ENCODE results near the gene EN1. TPM values are rescaled to one million over a fixed set of nuclear protein-coding genes. Genes with fewer than 3 reads are reported as not detected.

Gene EN1
- total RNA-seq, 1 experiment from 2014 or later, result not detected

- H3K9me3 Mint-ChIP-seq, result no peaks in the 10 kb centered on the region
- DNase-seq (ENCODE audit: low spot score), result no peak
- H3K27me3 Mint-ChIP-seq (ENCODE audit: low read depth), result peaks cover 15% of the 10 kb centered on the region
- ChIA-PET POLR2A (no interaction called here), CTCF (interaction anchor here (3.4 kb wide), 1 partner anchor 39 kb away, joined by 15 read pairs; no protein-coding TSS in a partner anchor)
- TF ChIP-seq EMX1 (CRISPR knock-in tag; IDR thresholded peaks at IDR 0.05), result no peak
- ATAC-seq, result no peak
- H3K4me3 Mint-ChIP-seq, result no peak overlapping the region
- no peaks in the 10 kb centered on the region for H3K36me3 Mint-ChIP-seq
- peaks cover 39% of the 10 kb centered on the region for H3K4me1 Mint-ChIP-seq
- H3K27ac Mint-ChIP-seq, result no peak overlapping the region
Measured at GRCh38 chr2:118815731-118816130, 31.7 kb downstream of the EN1 start.

DNA sequence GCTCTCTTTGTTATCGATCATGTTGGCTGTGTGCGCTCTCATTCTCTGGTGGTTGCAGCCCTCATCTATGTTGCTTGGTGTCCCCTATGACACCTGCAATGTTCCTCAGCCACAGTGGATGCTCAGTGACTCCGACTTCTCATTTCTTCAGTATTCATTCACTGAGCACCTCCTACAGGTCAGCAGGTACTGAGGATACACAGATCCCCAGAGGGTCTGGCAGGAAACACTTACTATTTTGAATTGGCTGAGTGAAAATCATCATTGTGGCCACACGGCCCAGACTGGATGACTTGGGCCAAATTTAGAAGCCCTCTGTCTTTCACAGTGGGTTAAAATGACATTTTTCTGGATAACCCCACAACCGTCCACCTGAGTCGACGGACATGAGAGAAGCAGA is 32.1 kb downstream of the EN1 start:
- Mint-ChIP-seq H3K9me3 (no peaks in the 10 kb centered on the region), H3K4me3 (no peak overlapping the region), H3K27ac (no peak overlapping the region), H3K4me1 (peaks cover 36% of the 10 kb centered on the region), H3K27me3 (ENCODE audit: low read depth) (peaks cover 15% of the 10 kb centered on the region), H3K36me3 (no peaks in the 10 kb centered on the region)
- TF ChIP-seq, protein P1, sequence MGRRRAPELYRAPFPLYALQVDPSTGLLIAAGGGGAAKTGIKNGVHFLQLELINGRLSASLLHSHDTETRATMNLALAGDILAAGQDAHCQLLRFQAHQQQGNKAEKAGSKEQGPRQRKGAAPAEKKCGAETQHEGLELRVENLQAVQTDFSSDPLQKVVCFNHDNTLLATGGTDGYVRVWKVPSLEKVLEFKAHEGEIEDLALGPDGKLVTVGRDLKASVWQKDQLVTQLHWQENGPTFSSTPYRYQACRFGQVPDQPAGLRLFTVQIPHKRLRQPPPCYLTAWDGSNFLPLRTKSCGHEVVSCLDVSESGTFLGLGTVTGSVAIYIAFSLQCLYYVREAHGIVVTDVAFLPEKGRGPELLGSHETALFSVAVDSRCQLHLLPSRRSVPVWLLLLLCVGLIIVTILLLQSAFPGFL (CRISPR knock-in tag; IDR thresholded peaks at IDR 0.05; ENCODE audit: borderline replicate concordance), result no peak
- TF ChIP-seq ZNF138 (CRISPR knock-in tag; conservative IDR thresholded peaks at IDR 0.05), result no peak
- no peak for TF ChIP-seq FOXJ3 (CRISPR knock-in tag; IDR thresholded peaks at IDR 0.05; ENCODE audit: borderline replicate concordance)
- TF ChIP-seq ESRRA (CRISPR knock-in tag; IDR thresholded peaks at IDR 0.05; ENCODE audit: borderline replicate concordance), result no peak
- no peak for TF ChIP-seq TP53 (CRISPR knock-in tag; IDR thresholded peaks at IDR 0.05)
- TF ChIP-seq JUN (CRISPR knock-in tag; IDR thresholded peaks at IDR 0.05), result no peak
- TF ChIP-seq MLX (CRISPR knock-in tag; IDR thresholded peaks at IDR 0.05), result no peak
- CTCF ChIA-PET, result interaction anchor here (3.4 kb wide), 1 partner anchor 40 kb away, joined by 15 read pairs; no protein-coding TSS in a partner anchor
- no peak for DNase-seq (ENCODE audit: low spot score)
- POLR2A ChIA-PET, result no interaction called here
- ATAC-seq, result no peak

DNA sequence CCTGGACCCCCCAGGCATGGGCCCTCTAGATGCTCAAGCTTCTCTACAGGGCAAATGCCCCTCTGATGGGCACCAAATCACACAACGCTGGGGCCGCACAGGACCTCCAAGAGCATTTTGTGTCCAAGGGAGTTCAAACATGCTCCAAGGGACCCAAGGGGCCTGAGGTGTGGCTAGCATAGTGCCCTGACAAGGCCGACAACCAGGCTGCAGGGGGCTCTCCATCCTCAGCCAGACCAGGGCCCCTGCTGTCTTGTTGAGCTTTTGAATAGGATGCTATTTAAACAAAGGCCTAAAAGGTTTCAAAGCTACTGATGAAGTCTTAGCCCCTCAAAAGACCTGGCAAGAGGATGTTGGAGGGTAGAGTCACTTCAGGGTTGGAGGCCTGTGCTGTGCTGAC is 33.1 kb downstream of the EN1 start:
- no peaks in the 10 kb centered on the region for H3K9me3 Mint-ChIP-seq
- peaks cover 19% of the 10 kb centered on the region for H3K27me3 Mint-ChIP-seq (ENCODE audit: low read depth)
- no peak overlapping the region for H3K27ac Mint-ChIP-seq
- TF ChIP-seq SMAD3 (CRISPR knock-in tag; IDR thresholded peaks at IDR 0.05; ENCODE audit: borderline replicate concordance) (no peak), HMGA2 (CRISPR knock-in tag; IDR thresholded peaks at IDR 0.05) (no peak), ATF1 (CRISPR knock-in tag; IDR thresholded peaks at IDR 0.05) (no peak)
- no peak for DNase-seq (ENCODE audit: low spot score)
- ChIA-PET CTCF (no interaction called here), POLR2A (no interaction called here)
- no peak overlapping the region for H3K4me3 Mint-ChIP-seq
- H3K4me1 Mint-ChIP-seq, result peaks cover 37% of the 10 kb centered on the region
- H3K36me3 Mint-ChIP-seq, result no peaks in the 10 kb centered on the region
- no peak for ATAC-seq

DNA sequence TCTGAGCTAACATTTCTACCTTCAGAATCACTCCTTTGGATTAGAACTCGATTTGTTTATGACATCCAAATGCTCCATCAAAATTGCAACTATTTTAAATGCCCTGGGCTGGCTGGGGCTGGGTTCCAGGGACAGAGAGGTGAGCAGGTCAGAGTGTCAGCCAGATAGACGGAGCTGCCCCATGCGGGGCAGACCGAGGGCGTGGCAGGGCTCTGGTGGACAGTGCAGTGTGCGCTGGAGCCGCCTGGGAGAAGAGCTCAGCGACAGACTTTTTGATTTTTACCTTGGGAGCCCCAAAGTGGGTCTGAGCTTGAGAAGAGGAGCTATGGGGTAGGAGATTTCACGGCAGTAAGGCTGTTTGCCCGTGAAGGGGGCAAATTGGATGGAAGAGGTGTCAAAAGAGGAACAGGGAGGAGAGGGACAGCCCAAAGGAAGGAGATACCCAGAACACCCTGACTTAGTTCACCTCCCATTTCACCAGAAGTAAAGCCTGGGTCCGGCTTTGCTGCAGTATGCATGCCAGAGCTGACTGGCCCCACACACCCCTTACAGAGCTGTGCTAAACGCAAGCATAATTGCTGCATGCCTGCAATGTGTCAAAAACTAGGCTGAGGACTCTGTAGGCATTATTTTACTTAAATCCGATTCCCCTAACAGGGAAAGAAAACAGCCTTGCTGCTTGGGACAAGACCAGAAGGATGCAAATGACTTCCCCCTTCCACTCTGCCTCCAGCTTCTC is 33.7 kb downstream of the EN1 start:
- Mint-ChIP-seq H3K9me3 (no peaks in the 10 kb centered on the region), H3K36me3 (no peaks in the 10 kb centered on the region), H3K27me3 (ENCODE audit: low read depth) (peaks cover 19% of the 10 kb centered on the region), H3K4me1 (peaks cover 40% of the 10 kb centered on the region), H3K4me3 (no peak overlapping the region), H3K27ac (no peak overlapping the region)
- ChIA-PET POLR2A (no interaction called here), CTCF (interaction anchor here (1.2 kb wide), 2 partner anchors 42 to 237 kb away, joined by 3 to 5 read pairs; no protein-coding TSS in a partner anchor)
- ATAC-seq (no peak), DNase-seq (ENCODE audit: low spot score) (no peak)
- TF ChIP-seq ZNF263 (CRISPR knock-in tag; IDR thresholded peaks at IDR 0.05; ENCODE audit: low read depth), result no peak
- TF ChIP-seq RELA (CRISPR knock-in tag; IDR thresholded peaks at IDR 0.05; ENCODE audit: borderline replicate concordance), result no peak
- TF ChIP-seq OVOL2 (CRISPR knock-in tag; IDR thresholded peaks at IDR 0.05; ENCODE audit: borderline replicate concordance), result no peak
- TF ChIP-seq, protein P2, sequence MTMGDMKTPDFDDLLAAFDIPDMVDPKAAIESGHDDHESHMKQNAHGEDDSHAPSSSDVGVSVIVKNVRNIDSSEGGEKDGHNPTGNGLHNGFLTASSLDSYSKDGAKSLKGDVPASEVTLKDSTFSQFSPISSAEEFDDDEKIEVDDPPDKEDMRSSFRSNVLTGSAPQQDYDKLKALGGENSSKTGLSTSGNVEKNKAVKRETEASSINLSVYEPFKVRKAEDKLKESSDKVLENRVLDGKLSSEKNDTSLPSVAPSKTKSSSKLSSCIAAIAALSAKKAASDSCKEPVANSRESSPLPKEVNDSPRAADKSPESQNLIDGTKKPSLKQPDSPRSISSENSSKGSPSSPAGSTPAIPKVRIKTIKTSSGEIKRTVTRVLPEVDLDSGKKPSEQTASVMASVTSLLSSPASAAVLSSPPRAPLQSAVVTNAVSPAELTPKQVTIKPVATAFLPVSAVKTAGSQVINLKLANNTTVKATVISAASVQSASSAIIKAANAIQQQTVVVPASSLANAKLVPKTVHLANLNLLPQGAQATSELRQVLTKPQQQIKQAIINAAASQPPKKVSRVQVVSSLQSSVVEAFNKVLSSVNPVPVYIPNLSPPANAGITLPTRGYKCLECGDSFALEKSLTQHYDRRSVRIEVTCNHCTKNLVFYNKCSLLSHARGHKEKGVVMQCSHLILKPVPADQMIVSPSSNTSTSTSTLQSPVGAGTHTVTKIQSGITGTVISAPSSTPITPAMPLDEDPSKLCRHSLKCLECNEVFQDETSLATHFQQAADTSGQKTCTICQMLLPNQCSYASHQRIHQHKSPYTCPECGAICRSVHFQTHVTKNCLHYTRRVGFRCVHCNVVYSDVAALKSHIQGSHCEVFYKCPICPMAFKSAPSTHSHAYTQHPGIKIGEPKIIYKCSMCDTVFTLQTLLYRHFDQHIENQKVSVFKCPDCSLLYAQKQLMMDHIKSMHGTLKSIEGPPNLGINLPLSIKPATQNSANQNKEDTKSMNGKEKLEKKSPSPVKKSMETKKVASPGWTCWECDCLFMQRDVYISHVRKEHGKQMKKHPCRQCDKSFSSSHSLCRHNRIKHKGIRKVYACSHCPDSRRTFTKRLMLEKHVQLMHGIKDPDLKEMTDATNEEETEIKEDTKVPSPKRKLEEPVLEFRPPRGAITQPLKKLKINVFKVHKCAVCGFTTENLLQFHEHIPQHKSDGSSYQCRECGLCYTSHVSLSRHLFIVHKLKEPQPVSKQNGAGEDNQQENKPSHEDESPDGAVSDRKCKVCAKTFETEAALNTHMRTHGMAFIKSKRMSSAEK (CRISPR knock-in tag; IDR thresholded peaks at IDR 0.05; ENCODE audit: borderline replicate concordance), result no peak
- TF ChIP-seq, protein P3, sequence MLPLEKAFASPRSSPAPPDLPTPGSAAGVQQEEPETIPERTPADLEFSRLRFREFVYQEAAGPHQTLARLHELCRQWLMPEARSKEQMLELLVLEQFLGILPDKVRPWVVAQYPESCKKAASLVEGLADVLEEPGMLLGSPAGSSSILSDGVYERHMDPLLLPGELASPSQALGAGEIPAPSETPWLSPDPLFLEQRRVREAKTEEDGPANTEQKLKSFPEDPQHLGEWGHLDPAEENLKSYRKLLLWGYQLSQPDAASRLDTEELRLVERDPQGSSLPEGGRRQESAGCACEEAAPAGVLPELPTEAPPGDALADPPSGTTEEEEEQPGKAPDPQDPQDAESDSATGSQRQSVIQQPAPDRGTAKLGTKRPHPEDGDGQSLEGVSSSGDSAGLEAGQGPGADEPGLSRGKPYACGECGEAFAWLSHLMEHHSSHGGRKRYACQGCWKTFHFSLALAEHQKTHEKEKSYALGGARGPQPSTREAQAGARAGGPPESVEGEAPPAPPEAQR (CRISPR knock-in tag; IDR thresholded peaks at IDR 0.05), result no peak
- no peak for TF ChIP-seq FOXP1 (CRISPR knock-in tag; IDR thresholded peaks at IDR 0.05; ENCODE audit: borderline replicate concordance)
- TF ChIP-seq, protein P4, sequence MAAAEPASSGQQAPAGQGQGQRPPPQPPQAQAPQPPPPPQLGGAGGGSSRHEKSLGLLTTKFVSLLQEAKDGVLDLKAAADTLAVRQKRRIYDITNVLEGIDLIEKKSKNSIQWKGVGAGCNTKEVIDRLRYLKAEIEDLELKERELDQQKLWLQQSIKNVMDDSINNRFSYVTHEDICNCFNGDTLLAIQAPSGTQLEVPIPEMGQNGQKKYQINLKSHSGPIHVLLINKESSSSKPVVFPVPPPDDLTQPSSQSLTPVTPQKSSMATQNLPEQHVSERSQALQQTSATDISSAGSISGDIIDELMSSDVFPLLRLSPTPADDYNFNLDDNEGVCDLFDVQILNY (CRISPR knock-in tag; IDR thresholded peaks at IDR 0.05), result no peak
